C4-2B (cell line): ENCODE results near the gene EVI5.

Source experiments
- CTCF ChIP-seq: fragments of 450-650 bp; conservative IDR thresholded peaks from 2 replicates; pipeline ENCODE4 v1.5.1; 2017; ENCODE audit warnings: mild to moderate bottlenecking
- ZFX ChIP-seq: fragments of 450-650 bp; IDR thresholded peaks from 2 replicates; pipeline ENCODE4 v1.6.1; 2017

DNA sequence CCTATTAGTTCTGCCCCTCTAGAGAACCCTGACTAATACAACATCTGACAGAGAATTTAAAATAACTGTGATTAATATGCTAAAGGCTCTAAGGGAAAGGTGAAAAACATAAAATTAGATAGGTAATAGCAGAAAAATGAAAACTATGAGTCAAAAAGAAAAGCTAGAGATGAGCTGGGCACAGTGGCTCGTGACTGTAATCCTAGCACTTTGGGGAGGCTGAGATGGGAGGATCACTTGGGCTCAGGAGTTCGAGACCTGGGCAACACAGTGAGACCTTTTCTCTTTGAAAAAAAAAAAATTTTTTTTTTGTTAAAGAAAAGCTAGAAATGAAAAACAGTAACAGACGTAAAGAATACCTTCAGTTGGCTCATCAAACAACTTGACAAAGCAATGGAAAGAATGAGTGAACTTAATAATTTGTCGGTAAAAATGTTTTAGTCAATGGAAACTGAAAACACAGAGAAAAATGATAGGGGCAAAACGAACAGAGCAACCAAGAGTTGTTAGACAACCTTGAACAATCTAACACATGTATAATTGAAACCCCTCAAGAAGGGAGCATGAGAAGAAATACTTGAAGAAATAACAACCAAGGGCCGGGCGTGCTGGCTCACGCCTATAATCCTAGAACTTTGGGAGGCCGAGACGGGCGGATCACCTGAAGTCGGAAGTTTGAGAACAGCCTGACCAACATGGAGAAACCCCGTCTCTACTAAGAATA lies 165.3 kb downstream of the EVI5 start:
- TF ChIP-seq CTCF (no peak), ZFX (no peak)
